Frontal cortex (tissue), 4 donors: ENCODE measurements around the gene CERKL. TPM values are rescaled to one million over a fixed set of nuclear protein-coding genes. Genes with fewer than 3 reads are reported as not detected.

Experiments used
- DNase-seq, 2 donors: peaks; one replicate each; pipeline ENCODE4 v3.0.0; 2012; ENCODE audit warnings: low spot score in 2 of 2
- FAIRE-seq: peaks from 2 replicates; lab custom pipeline; 2012; peaks lifted over from hg19 to GRCh38; lab: Jason Lieb, UNC
- total RNA-seq: library from RNA; depleted of rRNA; stranded (reverse); fragments of >200 nt; gene quantifications from one replicate; pipeline ENCODE4 v1.2.3, GENCODE V29; 2014
- donor health status: control.
- donor health status: control.
- donor health status: control.

CERKL gene
- total RNA-seq, 1 donor from 2014 or later, result 1.6 TPM

GRCh38 chr2:181585732-181586131, 71.2 kb downstream of the CERKL start:
- no peak for FAIRE-seq
- DNase-seq, result no peak

DNA sequence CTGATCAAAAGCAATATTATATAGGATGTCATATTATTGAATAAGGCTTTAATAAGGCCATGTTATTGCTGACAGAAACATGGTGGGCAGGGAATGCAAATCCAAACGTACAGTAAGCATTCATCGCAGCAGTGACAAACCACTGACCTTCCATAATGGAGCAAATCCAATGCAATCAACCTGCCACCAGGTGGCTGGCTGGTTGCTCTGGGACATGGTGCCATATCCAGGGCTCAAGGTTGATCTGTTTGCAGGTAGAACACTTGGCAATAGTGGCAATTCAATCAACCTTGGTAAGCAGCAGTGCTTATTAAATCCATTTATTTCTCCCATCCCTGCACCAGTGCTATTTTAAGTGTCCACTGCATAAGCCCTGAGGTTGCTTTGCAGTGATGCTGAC, 75.4 kb downstream of the CERKL start:
- DNase-seq (no peak), FAIRE-seq (no peak)

- FAIRE-seq, result no peak
- DNase-seq, result no peak
Observed at GRCh38 chr2:181578829-181579228, 78.1 kb downstream of the CERKL start.

GRCh38 chr2:181576431-181576830, 80.5 kb downstream of the CERKL start:
- FAIRE-seq, result no peak
- DNase-seq, result no peak

- FAIRE-seq (no peak), DNase-seq (no peak)
Observed at GRCh38 chr2:181575650-181576025, 81.3 kb downstream of the CERKL start.

GRCh38 chr2:181575024-181575649, 81.8 kb downstream of the CERKL start:
- FAIRE-seq, result no peak

GRCh38 chr2:181574321-181574720, 82.6 kb downstream of the CERKL start:
- no peak for DNase-seq
- FAIRE-seq, result no peak

More at GRCh38 chr2:181575024-181575649, 81.8 kb downstream of the CERKL start:
- DNase-seq, result no peak

GRCh38 chr2:181573140-181573736, 83.7 kb downstream of the CERKL start:
- DNase-seq, result no peak
- peak; percentile 17 for FAIRE-seq

- DNase-seq (no peak), FAIRE-seq (peak; percentile 57)
Observed at GRCh38 chr2:181570833-181571661, 85.9 kb downstream of the CERKL start.

DNA sequence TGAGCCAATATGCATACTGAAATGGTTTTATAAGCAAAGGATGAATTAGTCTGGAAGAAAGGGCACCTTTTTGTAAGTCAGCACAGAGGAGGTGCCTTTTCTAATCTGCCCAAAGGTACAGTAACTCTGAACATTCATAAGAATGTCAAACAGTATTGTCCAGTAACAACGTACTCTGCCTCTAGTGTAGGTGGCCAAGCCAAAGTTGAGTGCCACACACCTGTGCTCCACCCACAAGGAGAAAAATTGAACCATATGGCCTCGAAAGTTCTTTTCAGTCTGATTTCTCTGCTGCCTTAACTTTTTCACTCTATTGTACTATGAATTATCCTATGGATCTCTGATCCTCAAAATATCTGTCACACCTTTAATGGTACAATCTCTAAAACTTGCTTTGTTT, 86.8 kb downstream of the CERKL start:
- FAIRE-seq, result no peak
- no peak for DNase-seq

GRCh38 chr2:181566334-181567032, 90.4 kb downstream of the CERKL start:
- no peak for DNase-seq
- no peak for FAIRE-seq

GRCh38 chr2:181563101-181563692, 93.7 kb downstream of the CERKL start:
- DNase-seq (no peak), FAIRE-seq (no peak)

- no peak for DNase-seq
- no peak for FAIRE-seq
Observed at GRCh38 chr2:181558371-181558770, 98.5 kb downstream of the CERKL start.

- FAIRE-seq (no peak), DNase-seq (no peak)
Observed at GRCh38 chr2:181554061-181554830, 102.7 kb downstream of the CERKL start.

- DNase-seq (no peak), FAIRE-seq (no peak)
Observed at GRCh38 chr2:181553244-181553643, 103.7 kb downstream of the CERKL start.

- no peak for FAIRE-seq
- no peak for DNase-seq
Observed at GRCh38 chr2:181552808-181553207, 104.1 kb downstream of the CERKL start.

- no peak for FAIRE-seq
- DNase-seq, result no peak
Observed at GRCh38 chr2:181546086-181546485, 110.8 kb downstream of the CERKL start.

- FAIRE-seq (no peak), DNase-seq (no peak)
Observed at GRCh38 chr2:181542170-181542569, 114.7 kb downstream of the CERKL start.

DNA sequence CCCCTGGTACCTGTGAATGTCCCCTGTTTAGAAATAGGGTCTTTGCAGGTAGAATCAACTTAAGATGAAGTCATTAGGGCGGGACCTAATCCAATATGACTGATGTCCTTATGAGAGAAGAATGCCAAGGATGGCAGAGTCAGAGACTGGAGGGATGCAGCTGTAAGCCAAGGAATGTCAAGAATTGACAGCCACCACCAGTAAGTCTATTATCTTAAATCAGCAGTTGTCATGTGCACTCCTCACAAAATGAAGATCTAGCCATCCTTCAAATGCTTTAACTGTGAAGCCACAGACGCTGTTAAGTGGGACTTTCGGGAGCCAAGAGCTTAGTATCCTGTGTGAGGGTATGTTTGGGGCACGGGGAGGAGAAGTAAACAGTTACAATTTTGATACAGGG, 116.5 kb downstream of the CERKL start:
- no peak for FAIRE-seq

More for the DNA sequence above, 116.5 kb downstream of the CERKL start:
- no peak for DNase-seq
